CD14-positive monocyte (primary cell): ENCODE results near the gene NKAIN2. TPM values are rescaled to one million over a fixed set of nuclear protein-coding genes. Genes with fewer than 3 reads are reported as not detected.

Experiments used
- DNase-seq, 3 donors: peaks; one replicate each; pipeline ENCODE4 v3.0.0-alpha.2; 2011 to 2022
- H2AFZ ChIP-seq: 2 replicates; pipeline ENCODE4 v1.6.0; 2012; ENCODE audit warnings: mild to moderate bottlenecking, low read depth, low read length, inconsistent platforms; ENCODE audit not compliant: insufficient read depth, poor library complexity, severe bottlenecking
- H3K27ac ChIP-seq, 2 donors: 1 replicate in 1 of 2; 2 replicates in 1 of 2; pipeline ENCODE4 v1.5.1; 2012 to 2013; ENCODE audit warnings: low read length in 2 of 2, control low read depth in 1 of 2, inconsistent platforms in 1 of 2, low read depth in 1 of 2, mild to moderate bottlenecking in 1 of 2
- H3K27me3 ChIP-seq, 2 donors: one replicate each; pipeline versions ENCODE4 v1.6.0 to v1.6.1; 2011 to 2013; ENCODE audit warnings: low read length in 2 of 2; ENCODE audit not compliant: control insufficient read depth in 2 of 2, insufficient read depth in 2 of 2
- H3K36me3 ChIP-seq, 2 donors: replicated peaks in 1 of 2; 1 replicate in 1 of 2; 2 replicates in 1 of 2; pipeline versions ENCODE4 v1.5.1 to v1.6.1; 2012 to 2013; ENCODE audit warnings: low read length in 2 of 2, control low read depth in 1 of 2, inconsistent platforms in 1 of 2, mild to moderate bottlenecking in 1 of 2; ENCODE audit not compliant: insufficient read depth in 2 of 2, control insufficient read depth in 1 of 2
- H3K4me1 ChIP-seq, 2 donors: 1 replicate in 1 of 2; 2 replicates in 1 of 2; pipeline versions ENCODE4 v1.5.1 to v1.6.1; 2012 to 2013; ENCODE audit warnings: low read length in 2 of 2, control low read depth in 1 of 2, inconsistent platforms in 1 of 2, mild to moderate bottlenecking in 1 of 2, moderate library complexity in 1 of 2; ENCODE audit not compliant: insufficient read depth in 2 of 2, control insufficient read depth in 1 of 2
- H3K4me2 ChIP-seq: replicated peaks from 2 replicates; pipeline ENCODE3; 2012; ENCODE audit warnings: low read length, moderate library complexity, mild to moderate bottlenecking; ENCODE audit not compliant: poor library complexity, severe bottlenecking; ENCODE audit errors: extremely low read depth
- H3K4me3 ChIP-seq, 3 experiments: fragments of 200-600 bp in 1 of 3; sonication (generic) in 1 of 3; replicated peaks in 1 of 3; 1 replicate in 2 of 3; 2 replicates in 1 of 3; pipeline ENCODE4 v1.5.1; 2011 to 2013; ENCODE audit warnings: low read length in 3 of 3, mild to moderate bottlenecking in 3 of 3, control low read depth in 2 of 3, low read depth in 2 of 3, inconsistent platforms in 1 of 3, moderate library complexity in 1 of 3
- H3K79me2 ChIP-seq: 2 replicates; pipeline ENCODE4 v1.6.0; 2012; ENCODE audit warnings: mild to moderate bottlenecking, control low read depth, inconsistent platforms, low read length, moderate library complexity; ENCODE audit not compliant: insufficient read depth
- H3K9ac ChIP-seq: 2 replicates; pipeline ENCODE4 v1.6.0; 2017; ENCODE audit warnings: low read length, mild to moderate bottlenecking; ENCODE audit not compliant: insufficient read depth, poor library complexity, severe bottlenecking
- H3K9me3 ChIP-seq, 2 donors: replicated peaks in 1 of 2; 1 replicate in 1 of 2; 2 replicates in 1 of 2; pipeline versions ENCODE4 v1.5.1 to v1.6.1; 2012 to 2013; ENCODE audit warnings: low read length in 2 of 2, control low read depth in 1 of 2; ENCODE audit not compliant: control insufficient read depth in 1 of 2, insufficient read depth in 1 of 2
- H4K20me1 ChIP-seq: 2 replicates; pipeline ENCODE4 v1.6.0; 2012; ENCODE audit warnings: mild to moderate bottlenecking, low read length, control low read depth, moderate library complexity; ENCODE audit not compliant: insufficient read depth
- H3K27ac Mint-ChIP-seq, 7 donors: one replicate each; pipeline ENCODE4 v1.8.0; 2020; ENCODE audit warnings: mild to moderate bottlenecking in 7 of 7, mixed read lengths in 7 of 7, moderate library complexity in 6 of 7, inconsistent platforms in 2 of 7
- H3K27me3 Mint-ChIP-seq, 3 donors: one replicate each; pipeline ENCODE4 v1.8.0; 2021 to 2022; ENCODE audit warnings: low read depth in 3 of 3, mild to moderate bottlenecking in 3 of 3, mixed read lengths in 3 of 3, moderate library complexity in 3 of 3, inconsistent platforms in 1 of 3
- H3K36me3 Mint-ChIP-seq, 2 donors: one replicate each; pipeline ENCODE4 v1.8.0; 2020; ENCODE audit warnings: mixed read lengths in 2 of 2, inconsistent platforms in 1 of 2, mild to moderate bottlenecking in 1 of 2
- H3K4me1 Mint-ChIP-seq: one replicate; pipeline ENCODE4 v1.8.0; 2020; ENCODE audit warnings: mild to moderate bottlenecking, mixed read lengths
- H3K4me3 Mint-ChIP-seq, 2 donors: one replicate each; pipeline ENCODE4 v1.8.0; 2020; ENCODE audit warnings: mild to moderate bottlenecking in 2 of 2, mixed read lengths in 2 of 2, moderate library complexity in 1 of 2
- H3K9me3 Mint-ChIP-seq, 7 donors: one replicate each; pipeline ENCODE4 v1.8.0; 2020 to 2022; ENCODE audit warnings: mixed read lengths in 7 of 7, mild to moderate bottlenecking in 6 of 7, moderate library complexity in 6 of 7, inconsistent platforms in 2 of 7
- WGBS: methylation state at CpG from one replicate; pipeline ENCODE4 v1.1.5; 2013; ENCODE audit warnings: missing lambda C conversion rate; ENCODE audit not compliant: insufficient coverage; 5-methylcytosine and 5-hydroxymethylcytosine counted together
- intact Hi-C, 2 donors: fragments of 100-400 bp; cut with micrococcal nuclease; formaldehyde crosslinking; loops; one replicate each; pipeline versions ENCODE4 v1.15.0 to v1.15.1; 2023
- polyA plus RNA-seq, 3 donors: library from polyadenylated mRNA; depleted of rRNA in 1 of 3; unstranded in 2 of 3; stranded (reverse) in 1 of 3; fragments of 300-500 nt in 2 of 3; fragments of >200 nt in 1 of 3; fragmentation: Illumina TruSeq in 2 of 3; gene quantifications; 1 replicate in 2 of 3; 2 replicates in 1 of 3; pipeline ENCODE4 v1.2.3, GENCODE V29; 2012 to 2021
- TF ChIP-seq, protein P1 (sequence below): fragments of 200-600 bp; IDR thresholded peaks from one replicate; pipeline ENCODE4 v1.8.0; 2022; ENCODE audit warnings: antibody characterized with exemption, mild to moderate bottlenecking

The NKAIN2 gene
- polyA plus RNA-seq, 3 donors = not detected

GRCh38 chr6:124466949-124467348 lies 663.3 kb downstream of the NKAIN2 start:
- Histone ChIP-seq H3K9me3 (no peaks in the 10 kb centered on the region), H3K27me3 (no peaks in the 10 kb centered on the region), H2AFZ (no peak overlapping the region), H3K4me2 (no peak overlapping the region), H4K20me1 (no peaks in the 10 kb centered on the region), H3K27ac (no peak overlapping the region), H3K4me3 (no peak overlapping the region), H3K4me1 (no peaks in the 10 kb centered on the region), H3K36me3 (no peaks in the 10 kb centered on the region), H3K9ac (no peak overlapping the region), H3K79me2 (no peaks in the 10 kb centered on the region)
- Mint-ChIP-seq H3K36me3 (no peaks in the 10 kb centered on the region), H3K4me3 (no peak overlapping the region), H3K27me3 (peaks cover 0 to 2% (median 0%) of the 10 kb centered on the region in 3 donors), H3K27ac (no peak overlapping the region), H3K4me1 (no peaks in the 10 kb centered on the region), H3K9me3 (peaks cover 0 to 5% (median 3%) of the 10 kb centered on the region in 7 donors)
- TF ChIP-seq, protein P1, sequence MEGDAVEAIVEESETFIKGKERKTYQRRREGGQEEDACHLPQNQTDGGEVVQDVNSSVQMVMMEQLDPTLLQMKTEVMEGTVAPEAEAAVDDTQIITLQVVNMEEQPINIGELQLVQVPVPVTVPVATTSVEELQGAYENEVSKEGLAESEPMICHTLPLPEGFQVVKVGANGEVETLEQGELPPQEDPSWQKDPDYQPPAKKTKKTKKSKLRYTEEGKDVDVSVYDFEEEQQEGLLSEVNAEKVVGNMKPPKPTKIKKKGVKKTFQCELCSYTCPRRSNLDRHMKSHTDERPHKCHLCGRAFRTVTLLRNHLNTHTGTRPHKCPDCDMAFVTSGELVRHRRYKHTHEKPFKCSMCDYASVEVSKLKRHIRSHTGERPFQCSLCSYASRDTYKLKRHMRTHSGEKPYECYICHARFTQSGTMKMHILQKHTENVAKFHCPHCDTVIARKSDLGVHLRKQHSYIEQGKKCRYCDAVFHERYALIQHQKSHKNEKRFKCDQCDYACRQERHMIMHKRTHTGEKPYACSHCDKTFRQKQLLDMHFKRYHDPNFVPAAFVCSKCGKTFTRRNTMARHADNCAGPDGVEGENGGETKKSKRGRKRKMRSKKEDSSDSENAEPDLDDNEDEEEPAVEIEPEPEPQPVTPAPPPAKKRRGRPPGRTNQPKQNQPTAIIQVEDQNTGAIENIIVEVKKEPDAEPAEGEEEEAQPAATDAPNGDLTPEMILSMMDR = no peak
- intact Hi-C loops = no loop called here
- no peak for DNase-seq
- no CpG with 5 or more reads among the region's 2 CpGs for WGBS

- Histone ChIP-seq H4K20me1 (no peaks in the 10 kb centered on the region), H3K79me2 (no peaks in the 10 kb centered on the region), H3K9me3 (no peaks in the 10 kb centered on the region), H2AFZ (no peak overlapping the region), H3K4me2 (no peak overlapping the region), H3K27ac (no peak overlapping the region), H3K4me3 (no peak overlapping the region), H3K27me3 (no peaks in the 10 kb centered on the region), H3K4me1 (no peaks in the 10 kb centered on the region), H3K9ac (no peak overlapping the region), H3K36me3 (no peaks in the 10 kb centered on the region)
- no peak overlapping the region for H3K27ac Mint-ChIP-seq
- DNase-seq = no peak
- H3K4me3 Mint-ChIP-seq = no peak overlapping the region
- H3K4me1 Mint-ChIP-seq = no peaks in the 10 kb centered on the region
- H3K9me3 Mint-ChIP-seq = peaks cover 0 to 5% (median 3%) of the 10 kb centered on the region in 7 donors
- TF ChIP-seq, protein P1 = no peak
- H3K36me3 Mint-ChIP-seq = no peaks in the 10 kb centered on the region
- WGBS = no CpG with 5 or more reads among the region's 1 CpG
- peaks cover 0 to 2% (median 0%) of the 10 kb centered on the region in 3 donors for H3K27me3 Mint-ChIP-seq
- intact Hi-C loops = no loop called here
These were observed 663.7 kb downstream of the NKAIN2 start for GRCh38 chr6:124467366-124467765.
